ENCODE measurements around the gene FGF14.
"Not testable (repeated sequence)": the region's sequence is repeated elsewhere in the genome, so short reads cannot be mapped to it uniquely, and the experiment has no call there.

The FGF14 gene

DNA sequence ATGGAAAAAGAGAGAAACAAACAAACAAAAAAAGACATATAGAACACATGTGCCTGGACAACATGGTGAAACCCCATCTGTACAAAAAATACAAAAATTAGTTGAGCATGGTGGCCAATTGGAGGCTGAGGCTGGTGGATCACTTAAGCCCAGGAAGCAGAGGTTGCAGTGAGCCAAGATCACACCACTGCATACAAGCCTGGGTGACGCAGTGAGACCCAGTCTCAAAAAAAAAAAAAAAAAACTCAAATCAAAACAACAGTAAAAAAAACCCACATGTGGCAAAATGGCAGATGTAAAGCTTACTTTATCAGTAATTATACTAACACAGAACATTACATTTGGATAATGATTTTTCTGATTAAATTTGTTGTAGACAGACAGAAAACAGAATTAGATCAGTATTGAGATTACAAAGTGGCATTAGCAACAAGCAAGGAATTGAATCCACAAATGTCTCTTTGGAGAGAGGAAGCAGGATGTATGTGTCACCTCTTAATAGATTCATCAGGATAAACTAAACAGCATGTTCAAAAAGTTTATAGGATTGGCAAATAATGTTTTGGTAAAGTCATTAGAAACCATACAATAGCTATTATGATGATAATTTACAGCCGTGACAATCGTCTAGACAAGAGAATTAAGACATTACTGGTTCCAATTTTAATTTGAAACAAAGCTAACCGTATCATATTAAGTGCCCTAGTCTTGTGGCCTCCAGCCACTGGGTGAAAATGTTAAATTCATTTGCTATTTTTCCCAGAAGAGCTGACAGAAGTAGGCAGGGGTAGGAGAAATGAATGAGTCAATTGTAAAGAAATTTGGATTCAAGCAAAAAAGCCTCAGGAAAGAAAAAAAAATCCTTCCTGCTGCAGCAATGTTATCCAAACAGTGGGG, 206.0 kb downstream of the FGF14 start:
- no peak for DNase-seq (ENCODE audit: low spot score)

DNA sequence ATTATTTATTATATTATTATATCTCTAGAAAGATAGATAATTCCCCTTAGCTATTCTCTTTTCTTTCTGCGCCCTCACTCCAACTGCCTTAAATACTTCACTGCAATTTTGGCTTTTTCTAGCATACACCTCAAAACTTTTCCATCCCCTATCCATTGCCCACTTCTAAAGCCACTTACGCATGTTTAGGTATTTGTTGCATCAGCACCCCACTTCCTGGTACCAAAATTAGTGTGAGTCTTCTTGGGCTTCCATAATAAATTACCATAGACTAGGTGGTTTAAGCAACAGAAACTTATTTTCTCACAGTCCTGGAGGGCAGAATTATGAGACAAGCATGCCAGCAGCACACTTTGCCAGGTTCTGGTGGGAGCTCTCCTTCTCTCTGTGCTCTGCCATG, 209.0 kb downstream of the FGF14 start:
- DNase-seq (ENCODE audit: low spot score): no peak

DNA sequence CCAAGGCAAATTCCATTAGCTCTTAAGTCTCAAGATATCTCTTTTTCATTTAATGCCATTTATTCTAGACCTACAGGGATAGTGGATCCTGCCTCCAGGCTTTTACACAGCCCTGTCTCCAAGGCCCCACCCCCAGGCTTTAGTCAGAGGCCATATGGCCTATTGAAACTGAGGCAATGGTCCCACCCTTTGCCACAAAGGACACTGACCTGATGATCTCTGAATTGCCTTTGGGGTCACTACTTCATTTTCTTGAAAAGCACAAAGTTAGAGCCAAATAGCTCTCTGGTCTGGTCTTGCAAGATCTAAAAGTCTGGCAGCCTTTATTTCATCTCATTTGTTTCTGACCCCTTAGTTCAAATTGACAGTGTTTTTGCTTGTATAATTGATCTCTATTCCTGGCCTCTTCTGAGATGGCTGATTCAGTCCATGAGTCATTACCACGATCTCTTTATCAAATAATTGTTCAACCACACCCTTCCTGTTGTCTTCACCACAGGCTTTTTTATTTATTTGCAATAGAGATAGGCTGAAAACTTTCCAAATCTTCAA, 209.8 kb downstream of the FGF14 start:
- no peak for DNase-seq (ENCODE audit: low spot score)

DNA sequence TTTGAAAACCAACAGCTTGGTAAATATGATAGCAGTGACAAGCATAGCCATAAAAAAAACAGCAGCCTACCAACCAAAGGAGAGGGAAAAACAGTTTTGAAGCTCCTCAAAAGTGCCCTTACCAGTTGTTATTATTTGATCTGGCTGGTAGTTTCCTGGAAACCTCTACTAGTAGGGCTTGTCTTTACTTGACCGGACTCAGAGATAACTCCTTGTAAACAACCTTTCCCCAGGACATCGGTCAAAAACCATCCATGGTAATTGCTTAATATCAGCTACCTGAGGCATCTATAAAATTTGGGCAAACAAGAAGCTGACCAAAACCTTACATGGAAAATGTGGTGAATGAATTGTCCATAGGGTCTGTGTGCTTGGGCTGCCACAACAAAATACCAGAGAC, 210.9 kb downstream of the FGF14 start:
- DNase-seq (ENCODE audit: low spot score): no peak

DNA sequence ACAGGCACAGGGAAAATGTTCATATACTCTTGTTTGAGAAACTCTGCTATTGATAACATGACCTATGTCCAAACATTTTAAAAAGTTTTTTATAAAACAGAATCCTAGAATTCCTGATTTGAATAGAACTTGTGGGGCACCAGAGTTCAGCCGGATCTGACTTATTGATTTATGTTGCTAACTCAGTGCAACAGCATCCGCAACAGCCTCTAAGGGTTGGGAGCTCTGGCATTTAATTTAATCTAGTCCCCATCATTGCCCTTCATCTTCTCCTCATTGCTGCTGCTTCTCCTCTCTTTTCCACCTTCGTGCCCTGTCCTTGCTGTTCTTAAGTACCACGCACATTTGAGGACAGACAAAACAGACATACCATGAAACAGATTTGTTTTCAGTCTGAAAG, 214.5 kb downstream of the FGF14 start:
- no peak for DNase-seq (ENCODE audit: low spot score)

DNA sequence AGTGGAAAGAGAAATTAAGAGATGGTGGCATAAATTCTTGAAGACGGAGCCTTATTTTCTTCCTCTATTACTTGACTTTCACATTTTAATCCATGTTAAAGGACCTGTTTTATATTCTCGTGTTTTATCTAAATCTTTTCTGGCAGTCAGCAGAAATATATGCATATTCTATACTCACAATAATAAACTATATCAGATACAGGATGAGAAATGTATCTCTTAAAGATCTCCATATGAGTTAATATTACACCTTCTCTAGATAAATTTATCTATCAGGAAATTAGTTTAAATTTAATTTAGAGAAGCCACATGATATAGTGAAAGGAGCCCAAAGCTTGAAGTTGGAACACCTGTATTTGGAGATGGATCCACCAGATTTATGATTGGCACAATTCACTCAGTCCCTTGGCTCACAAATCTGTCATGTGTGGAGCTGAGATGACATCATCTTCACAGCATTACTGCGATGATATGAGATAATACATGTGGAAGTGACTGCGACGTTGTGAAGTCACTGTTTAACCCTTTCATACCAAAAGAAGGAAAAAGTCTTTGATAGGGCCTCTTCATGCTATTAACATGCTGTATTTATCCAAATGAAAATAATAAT, 216.4 kb downstream of the FGF14 start:
- no peak for DNase-seq (ENCODE audit: low spot score)

DNA sequence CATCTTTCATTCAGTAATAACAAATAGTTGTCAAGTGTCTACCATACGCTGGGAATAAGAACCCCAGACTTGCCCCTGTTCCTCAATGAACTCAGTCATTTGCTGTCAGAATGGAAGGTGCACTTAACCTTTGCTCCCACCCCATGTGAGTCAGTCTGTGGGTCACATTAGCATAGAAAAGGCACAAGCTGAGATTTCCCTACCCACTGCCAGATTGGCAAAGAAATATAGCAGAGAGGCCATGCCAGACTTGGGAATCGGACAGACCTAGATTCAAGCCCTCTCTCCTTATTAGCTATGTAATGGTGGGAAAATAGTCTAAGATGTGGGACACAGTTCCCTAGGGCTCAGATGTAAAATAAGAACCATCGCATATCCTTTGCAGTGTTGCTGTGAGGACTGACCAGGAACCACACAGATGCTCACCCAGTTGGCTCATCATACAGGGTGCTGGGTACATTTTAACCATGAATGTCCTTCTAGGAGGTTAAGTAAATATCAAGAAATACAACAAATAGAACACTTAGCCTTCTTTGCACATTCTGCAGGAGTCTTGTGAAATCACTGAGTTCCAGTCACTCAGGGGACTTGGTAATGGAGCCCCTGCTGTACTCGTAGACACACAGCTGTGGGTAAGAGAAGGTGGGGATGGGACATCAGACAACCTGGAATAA, 218.2 kb downstream of the FGF14 start:
- DNase-seq (ENCODE audit: low spot score): no peak

DNA sequence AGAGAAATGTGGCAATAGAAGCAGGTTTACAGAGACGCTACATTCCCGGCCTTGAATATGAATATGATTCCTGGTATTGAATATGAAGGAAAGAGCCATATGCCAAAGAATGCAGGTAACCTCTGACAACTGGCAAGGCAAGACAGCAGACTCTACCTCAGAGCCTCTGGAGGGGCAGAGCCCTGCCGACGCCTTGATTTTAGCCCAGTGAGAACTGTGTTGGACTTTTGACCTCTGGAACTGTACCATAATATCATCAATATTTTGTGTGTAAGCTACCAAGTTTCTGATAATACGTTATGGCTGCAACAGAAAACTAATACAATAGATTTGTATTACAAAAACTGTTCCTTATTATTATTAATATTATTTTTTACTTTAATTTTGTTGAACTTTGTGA, 219.7 kb downstream of the FGF14 start:
- no peak for DNase-seq (ENCODE audit: low spot score)

DNA sequence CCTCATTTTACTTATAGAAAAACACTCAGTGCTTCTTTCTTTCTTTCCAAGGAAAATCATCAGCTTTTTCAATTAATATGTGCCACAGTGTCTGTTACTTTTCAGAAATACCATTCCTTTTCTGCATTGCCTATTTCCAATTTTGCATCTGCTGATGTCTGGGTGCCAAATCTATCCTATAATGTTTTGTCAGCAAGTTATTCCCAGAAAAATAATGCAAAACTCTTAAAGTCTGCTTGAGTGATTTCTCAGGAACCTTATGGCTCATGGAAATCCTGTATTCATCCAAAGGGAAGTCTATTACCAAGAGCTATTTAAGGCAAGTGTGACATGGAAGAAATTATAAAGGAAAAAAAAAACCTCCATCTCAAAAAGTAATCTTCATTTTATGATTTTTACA, 224.4 kb downstream of the FGF14 start:
- DNase-seq (ENCODE audit: low spot score): no peak

DNA sequence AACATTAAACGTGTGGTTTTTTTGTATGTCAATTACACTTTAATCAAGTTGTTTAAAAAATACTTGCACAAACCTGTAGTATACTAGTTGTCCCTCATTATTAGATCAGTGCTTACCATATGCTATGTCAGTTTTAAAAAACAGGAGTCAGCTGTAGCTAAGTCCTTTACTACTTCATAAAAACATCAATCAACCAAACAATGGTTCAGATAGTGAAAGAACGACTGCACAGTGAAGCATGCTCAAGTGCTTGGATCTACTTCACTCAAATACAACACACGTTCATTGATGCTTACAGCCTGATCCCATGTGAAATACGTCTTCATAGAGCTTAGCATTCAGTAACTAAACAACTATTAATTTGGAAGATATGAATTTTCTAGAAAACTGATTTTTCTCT, 225.0 kb downstream of the FGF14 start:
- DNase-seq (ENCODE audit: low spot score): no peak

DNA sequence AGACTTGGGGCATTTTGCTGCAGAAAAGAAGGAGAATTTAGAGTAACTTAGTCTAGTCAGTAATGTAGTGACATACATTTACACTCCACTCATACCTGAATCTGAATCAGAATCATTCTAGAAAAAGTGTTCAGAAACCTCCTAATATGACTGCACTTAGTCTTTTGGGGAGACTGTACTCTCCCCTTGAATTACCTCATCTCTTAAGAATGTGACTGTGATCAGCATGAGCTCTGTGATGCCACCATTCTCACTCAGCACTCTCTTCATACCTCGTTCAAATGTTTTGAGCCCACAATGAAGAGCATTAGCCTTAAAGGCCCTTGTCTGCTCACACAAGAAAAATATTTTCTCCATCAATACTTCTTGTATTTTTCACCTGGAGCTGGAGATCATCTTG, 229.4 kb downstream of the FGF14 start:
- no peak for DNase-seq (ENCODE audit: low spot score)

DNA sequence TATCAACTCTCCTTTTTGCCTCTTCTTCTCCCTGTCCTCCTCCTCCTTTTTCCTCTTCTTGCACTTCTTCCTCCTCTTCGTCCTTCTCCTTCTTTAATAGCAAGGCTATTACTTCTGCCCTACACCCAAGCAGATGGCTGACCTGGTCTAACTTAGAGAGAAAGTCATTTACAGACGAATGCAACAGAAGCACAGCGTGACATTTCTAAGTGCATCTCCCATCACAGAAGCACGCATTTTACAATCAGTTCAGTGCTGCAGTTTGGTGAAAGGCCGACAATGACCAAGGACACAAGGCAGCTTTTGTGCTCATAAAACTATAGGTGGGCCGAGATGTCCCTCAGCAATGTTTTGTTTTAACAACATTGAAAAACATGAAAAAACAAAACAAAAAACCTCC, 231.5 kb downstream of the FGF14 start:
- DNase-seq (ENCODE audit: low spot score): no peak

DNA sequence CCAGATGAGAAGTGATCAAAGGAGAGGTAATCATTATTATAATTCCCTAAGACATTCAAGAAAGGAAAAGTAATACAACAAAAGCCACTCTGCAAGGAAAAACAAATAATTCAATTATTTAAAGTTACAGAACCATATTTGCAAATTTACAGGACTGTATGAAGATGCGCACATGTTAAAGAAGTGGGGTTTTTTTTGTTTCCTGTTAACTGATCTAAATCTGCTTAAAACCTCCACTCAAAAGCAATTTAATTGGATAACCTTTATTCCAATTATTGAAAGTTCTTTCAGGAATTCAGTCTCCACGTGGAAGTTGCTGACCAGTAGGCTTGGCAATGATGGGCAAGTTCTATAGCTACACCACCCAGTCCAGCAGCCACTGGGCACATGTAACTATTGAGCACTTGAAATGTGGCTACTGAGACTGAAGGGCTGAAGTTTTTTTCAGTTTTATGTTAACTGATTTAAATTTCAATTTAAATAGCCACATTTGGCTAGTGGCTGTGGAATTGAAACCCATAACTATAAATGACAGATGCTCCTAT, 232.3 kb downstream of the FGF14 start:
- DNase-seq (ENCODE audit: low spot score): no peak

DNA sequence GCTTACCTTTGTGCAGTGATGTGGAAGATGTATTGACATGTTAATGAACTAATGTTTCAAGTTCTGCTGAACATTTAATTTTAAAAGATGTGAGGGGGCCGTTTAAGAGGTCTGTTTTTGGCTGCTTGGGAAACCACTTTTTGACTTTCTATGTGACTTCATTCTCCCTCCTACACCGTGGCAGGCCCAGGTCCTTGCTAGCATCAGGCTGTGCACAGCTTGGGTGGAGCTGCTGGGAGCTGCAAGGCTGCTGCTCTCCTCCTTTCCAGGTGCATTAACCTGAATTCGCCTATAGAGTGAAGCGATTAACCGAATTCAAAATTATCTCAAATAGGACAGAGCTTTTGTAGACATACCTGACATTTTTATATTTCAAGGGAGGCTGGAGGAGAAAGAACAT, 249.1 kb downstream of the FGF14 start:
- DNase-seq (ENCODE audit: low spot score): no peak

DNA sequence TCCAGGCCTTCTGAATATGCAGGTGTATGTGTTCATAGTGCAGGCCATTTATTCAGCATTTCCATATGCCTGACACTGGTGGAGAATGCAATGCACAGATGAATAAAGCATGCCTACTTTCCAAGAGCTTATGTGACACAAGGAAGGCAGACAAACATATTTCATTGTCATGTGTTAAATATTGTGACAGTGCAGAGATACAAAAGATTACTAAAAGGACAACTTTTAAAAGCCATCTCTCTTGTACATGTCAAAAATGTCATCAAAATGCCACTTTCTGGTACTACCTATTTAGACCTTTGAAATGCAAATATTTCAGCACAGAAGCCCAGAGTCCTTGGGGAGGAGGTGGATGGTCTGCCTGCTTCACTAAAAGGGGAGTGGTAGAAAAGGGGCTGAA, 254.5 kb downstream of the FGF14 start:
- no peak for DNase-seq (ENCODE audit: low spot score)

DNA sequence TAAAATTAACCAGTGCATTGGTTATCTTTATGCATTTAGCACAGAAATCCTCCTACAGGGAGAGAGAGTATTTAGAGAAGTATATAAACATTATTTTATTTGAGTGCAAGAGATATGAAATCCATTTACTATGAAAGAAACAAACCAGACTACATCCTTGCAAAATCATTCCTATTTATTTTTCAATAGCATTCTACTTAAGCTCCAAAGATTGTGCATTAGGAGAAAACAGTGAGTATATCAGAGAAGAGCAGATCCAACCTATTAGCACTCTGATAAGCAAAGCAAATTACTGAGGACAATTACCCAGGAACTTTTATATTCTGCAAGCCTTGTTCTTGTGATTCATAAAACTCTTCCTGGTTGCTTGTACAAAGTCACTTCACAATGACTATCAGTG, 256.1 kb downstream of the FGF14 start:
- no peak for DNase-seq (ENCODE audit: low spot score)

DNA sequence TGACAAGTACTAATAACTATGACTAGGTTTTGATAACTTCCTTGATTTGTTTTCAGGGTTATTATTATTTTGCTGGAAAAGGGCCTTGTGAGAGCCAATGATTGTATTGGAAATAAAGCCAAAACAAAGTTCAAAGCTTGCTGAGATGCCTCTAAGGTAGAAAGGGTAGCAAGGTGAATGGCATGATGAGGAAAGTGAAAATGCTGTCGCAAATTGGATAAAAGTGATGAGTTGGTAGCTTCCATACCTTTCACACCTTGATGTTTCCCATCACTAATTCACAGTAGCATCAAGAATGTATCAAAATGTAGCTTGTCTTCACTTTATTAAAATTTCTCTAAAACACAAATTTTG, 259.4 kb downstream of the FGF14 start:
- no peak for DNase-seq (ENCODE audit: low spot score)

DNA sequence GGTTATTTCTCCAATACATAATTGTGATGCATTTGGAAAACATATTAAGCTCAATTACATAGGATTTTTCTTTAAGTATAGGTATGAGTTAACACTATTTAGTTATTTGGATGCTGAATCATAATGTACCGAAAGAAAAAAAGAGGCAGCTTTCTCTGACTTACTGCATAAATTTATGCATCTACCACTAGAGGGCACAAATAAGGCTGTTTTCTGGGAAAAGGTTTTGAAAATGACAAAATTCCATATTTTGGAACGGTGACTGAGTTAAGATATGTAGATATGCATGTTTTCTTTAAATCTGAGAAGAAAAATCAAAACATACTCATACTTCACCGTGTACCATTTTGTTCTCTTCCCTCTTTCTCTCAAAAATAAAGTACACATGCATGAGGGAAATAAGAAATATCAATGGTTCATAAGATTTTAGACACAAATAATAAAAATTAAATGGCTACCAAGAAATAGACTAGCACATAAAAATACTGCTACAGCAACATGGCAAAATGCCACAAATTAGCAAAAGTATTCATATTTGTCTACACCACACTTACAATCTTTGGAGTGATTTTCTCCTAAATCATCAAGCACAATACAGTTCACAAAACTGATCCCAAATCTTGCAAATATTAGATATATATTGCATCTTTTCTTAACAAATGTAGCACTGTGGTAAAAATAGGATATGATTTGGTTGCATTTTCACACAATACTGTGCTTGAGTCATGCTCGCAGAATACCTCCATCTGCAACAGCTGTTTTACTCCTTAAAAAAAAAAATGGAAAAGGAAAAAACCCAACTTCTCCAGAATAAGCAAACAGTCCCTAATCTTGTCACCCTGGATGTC, 260.0 kb downstream of the FGF14 start:
- no peak for DNase-seq (ENCODE audit: low spot score)

DNA sequence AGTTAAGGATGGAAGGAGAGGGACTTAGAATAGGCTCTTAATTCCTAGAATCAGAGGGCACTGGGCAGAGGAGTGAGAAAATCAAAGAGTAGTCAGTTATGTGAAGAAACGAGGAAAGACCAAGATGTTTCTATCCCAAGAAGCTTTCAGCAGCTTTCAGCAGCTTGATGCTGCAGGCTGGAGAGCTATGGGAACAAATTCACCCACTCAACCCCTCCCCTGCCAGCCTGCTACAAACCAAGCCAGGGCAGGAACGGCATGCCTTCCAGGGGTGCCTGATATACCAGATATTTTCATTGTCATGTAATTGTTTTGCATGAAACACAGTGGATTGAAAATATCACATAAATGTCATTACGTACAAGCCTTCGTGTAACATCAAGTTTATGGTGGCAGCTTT, 262.2 kb downstream of the FGF14 start:
- DNase-seq (ENCODE audit: low spot score): no peak

DNA sequence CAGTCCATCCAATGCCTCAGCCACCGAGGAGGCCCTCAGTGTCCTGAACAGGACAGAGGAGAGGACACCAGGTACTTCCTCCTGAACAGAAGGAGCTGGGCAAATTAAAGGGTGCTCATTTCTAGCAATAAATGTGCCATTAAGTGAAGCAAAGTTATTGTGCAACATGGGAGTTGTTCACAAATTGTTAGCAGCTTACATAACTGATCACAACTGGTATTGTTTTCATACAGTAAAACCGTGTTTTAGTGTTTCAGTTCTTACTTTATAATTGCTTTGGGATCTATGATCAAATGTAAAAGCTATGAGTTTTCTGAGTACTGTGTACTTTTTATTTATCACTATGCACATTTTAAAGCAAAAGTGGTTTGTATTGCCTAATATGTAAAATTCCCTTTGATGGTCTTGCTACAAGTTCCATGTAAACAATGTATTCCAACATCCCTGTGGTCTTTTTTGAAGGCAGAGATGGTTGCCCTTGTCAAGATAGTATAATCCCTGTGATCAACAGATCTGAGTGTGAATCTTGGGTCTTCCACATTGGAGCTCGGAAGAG, 263.1 kb downstream of the FGF14 start:
- DNase-seq (ENCODE audit: low spot score): no peak

DNA sequence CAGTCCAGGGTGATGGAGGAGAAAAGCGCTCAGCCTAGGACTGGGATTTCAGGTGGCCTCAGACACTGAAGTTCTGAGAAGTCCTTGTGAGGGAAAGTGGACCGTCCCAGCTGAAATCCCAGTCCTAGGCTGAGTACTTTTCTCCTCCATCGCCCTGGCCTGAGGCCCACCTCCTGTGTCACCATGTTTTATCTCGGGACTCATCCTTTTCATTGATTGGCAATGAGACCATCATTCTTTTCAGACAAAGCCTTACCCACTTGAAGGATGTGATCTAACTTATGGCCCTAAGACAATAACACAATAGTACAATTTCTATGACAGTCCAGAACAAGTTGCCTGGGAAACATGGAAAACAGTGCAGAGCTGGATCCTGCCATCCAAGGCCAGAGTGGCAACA, 263.9 kb downstream of the FGF14 start:
- DNase-seq (ENCODE audit: low spot score): not testable (repeated sequence)
